ENCODE measurements around the gene GNB3.

Gene GNB3

GRCh38 chr12:6791931-6792520, 48.7 kb upstream of the GNB3 start (continued):
- no peak for TF ChIP-seq CSRNP3 (CRISPR knock-in tag; IDR thresholded peaks at IDR 0.05)

GRCh38 chr12:6792522-6793201, 48.1 kb upstream of the GNB3 start:
- peak; percentile 56 for ATAC-seq
- no peak for TF ChIP-seq GLIS3 (CRISPR knock-in tag; IDR thresholded peaks at IDR 0.05)
- no peak for TF ChIP-seq PPARA (CRISPR knock-in tag; IDR thresholded peaks at IDR 0.05; ENCODE audit: borderline replicate concordance)
- TF ChIP-seq ZFP30 (CRISPR knock-in tag; IDR thresholded peaks at IDR 0.05), result no peak
- TF ChIP-seq ZNF70 (CRISPR knock-in tag; IDR thresholded peaks at IDR 0.05), result no peak
- TF ChIP-seq SNAI2 (CRISPR knock-in tag; IDR thresholded peaks at IDR 0.05), result no peak
- no peak for TF ChIP-seq ISL1 (CRISPR knock-in tag; IDR thresholded peaks at IDR 0.05)
- no peak for TF ChIP-seq RARB (CRISPR knock-in tag; IDR thresholded peaks at IDR 0.05)
- TF ChIP-seq ZFP3 (CRISPR knock-in tag; IDR thresholded peaks at IDR 0.05), result no peak
- TF ChIP-seq TSHZ2 (CRISPR knock-in tag; IDR thresholded peaks at IDR 0.05), result no peak
- TF ChIP-seq BACH2 (CRISPR knock-in tag; IDR thresholded peaks at IDR 0.05; ENCODE audit: borderline replicate concordance), result no peak
- TF ChIP-seq ARNTL (CRISPR knock-in tag; IDR thresholded peaks at IDR 0.05; ENCODE audit: borderline replicate concordance, low read depth), result no peak
- TF ChIP-seq TCF4 (CRISPR knock-in tag; IDR thresholded peaks at IDR 0.05; ENCODE audit: borderline replicate concordance), result no peak
- no peak for TF ChIP-seq TOX (CRISPR knock-in tag; IDR thresholded peaks at IDR 0.05; ENCODE audit: borderline replicate concordance)

GRCh38 chr12:6795088-6795487, 45.6 kb upstream of the GNB3 start:
- TF ChIP-seq TOX (CRISPR knock-in tag; IDR thresholded peaks at IDR 0.05; ENCODE audit: borderline replicate concordance), result no peak
- TF ChIP-seq CSDC2 (CRISPR knock-in tag; IDR thresholded peaks at IDR 0.05), result no peak
- no peak for TF ChIP-seq ESRRG (CRISPR knock-in tag; IDR thresholded peaks at IDR 0.05)
- no peak for TF ChIP-seq ZNF565 (CRISPR knock-in tag; conservative IDR thresholded peaks at IDR 0.05; ENCODE audit: low read depth)
- no peak for TF ChIP-seq ZNF8 (CRISPR knock-in tag; IDR thresholded peaks at IDR 0.05)
- TF ChIP-seq SNAI2 (CRISPR knock-in tag; IDR thresholded peaks at IDR 0.05), result no peak
- TF ChIP-seq BACH2 (CRISPR knock-in tag; IDR thresholded peaks at IDR 0.05; ENCODE audit: borderline replicate concordance), result no peak
- TF ChIP-seq TCF4 (CRISPR knock-in tag; IDR thresholded peaks at IDR 0.05; ENCODE audit: borderline replicate concordance), result no peak
- TF ChIP-seq ZNF70 (CRISPR knock-in tag; IDR thresholded peaks at IDR 0.05), result no peak
- no peak for ATAC-seq

GRCh38 chr12:6796576-6796975, 44.1 kb upstream of the GNB3 start:
- ATAC-seq, result no peak
- TF ChIP-seq ARNTL (CRISPR knock-in tag; IDR thresholded peaks at IDR 0.05; ENCODE audit: borderline replicate concordance, low read depth) (no peak), ZFP3 (CRISPR knock-in tag; IDR thresholded peaks at IDR 0.05) (no peak), SNAI2 (CRISPR knock-in tag; IDR thresholded peaks at IDR 0.05) (no peak), PATZ1 (CRISPR knock-in tag; IDR thresholded peaks at IDR 0.05; ENCODE audit: borderline replicate concordance) (no peak), CSDC2 (CRISPR knock-in tag; IDR thresholded peaks at IDR 0.05) (no peak), ZFP30 (CRISPR knock-in tag; IDR thresholded peaks at IDR 0.05) (no peak)

GRCh38 chr12:6799147-6799546, 41.6 kb upstream of the GNB3 start:
- TF ChIP-seq CSDC2 (CRISPR knock-in tag; IDR thresholded peaks at IDR 0.05) (no peak), OSR1 (CRISPR knock-in tag; IDR thresholded peaks at IDR 0.05) (no peak), PPARA (CRISPR knock-in tag; IDR thresholded peaks at IDR 0.05; ENCODE audit: borderline replicate concordance) (no peak)
- no peak for ATAC-seq

All from SK-N-SH treated with all-trans-retinoic acid at 6 μM for 48 hours (cell line).